Glutamatergic neuron (in vitro differentiated cells): ENCODE data around the gene ABHD15. TPM values are rescaled to one million over a fixed set of nuclear protein-coding genes. Genes with fewer than 3 reads are reported as not detected.

Experiments used
- DNase-seq: peaks from one replicate; pipeline ENCODE4 v3.0.0; 2022
- H3K27ac Mint-ChIP-seq: one replicate; pipeline ENCODE4 v1.8.0; 2020; ENCODE audit warnings: mild to moderate bottlenecking, mixed read lengths, inconsistent platforms; ENCODE audit not compliant: unreplicated experiment
- H3K27me3 Mint-ChIP-seq: one replicate; pipeline ENCODE4 v1.8.0; 2020; ENCODE audit warnings: mild to moderate bottlenecking, moderate library complexity, mixed read lengths, inconsistent platforms; ENCODE audit not compliant: unreplicated experiment
- H3K36me3 Mint-ChIP-seq: one replicate; pipeline ENCODE4 v1.8.0; 2020; ENCODE audit warnings: mild to moderate bottlenecking, mixed read lengths, inconsistent platforms; ENCODE audit not compliant: unreplicated experiment
- H3K4me1 Mint-ChIP-seq: one replicate; pipeline ENCODE4 v1.8.0; 2020; ENCODE audit warnings: mild to moderate bottlenecking, low read depth, mixed read lengths, inconsistent platforms; ENCODE audit not compliant: unreplicated experiment
- H3K4me3 Mint-ChIP-seq: one replicate; pipeline ENCODE4 v1.8.0; 2020; ENCODE audit warnings: mild to moderate bottlenecking, mixed read lengths, inconsistent platforms; ENCODE audit not compliant: unreplicated experiment
- H3K9me3 Mint-ChIP-seq: one replicate; pipeline ENCODE4 v1.8.0; 2020; ENCODE audit warnings: mild to moderate bottlenecking, moderate library complexity, mixed read lengths, inconsistent platforms; ENCODE audit not compliant: unreplicated experiment
- total RNA-seq: library from RNA; stranded (reverse); fragmentation: NEBNext Ultra II Directional; extraction: Animal tissue kit (Norgen Biotek cat#: 25700); gene quantifications from one replicate; pipeline ENCODE4 v1.2.1, GENCODE V29; 2021; ENCODE audit not compliant: unreplicated experiment
- TF ChIP-seq, protein P1 (sequence below): fragments of 200-600 bp; sonication (generic); IDR thresholded peaks from one replicate; pipeline ENCODE4 v1.5.0; 2021; ENCODE audit not compliant: partially characterized antibody, unreplicated experiment

The ABHD15 gene
- total RNA-seq, 1 donor from 2014 or later: 2.5 TPM

DNA sequence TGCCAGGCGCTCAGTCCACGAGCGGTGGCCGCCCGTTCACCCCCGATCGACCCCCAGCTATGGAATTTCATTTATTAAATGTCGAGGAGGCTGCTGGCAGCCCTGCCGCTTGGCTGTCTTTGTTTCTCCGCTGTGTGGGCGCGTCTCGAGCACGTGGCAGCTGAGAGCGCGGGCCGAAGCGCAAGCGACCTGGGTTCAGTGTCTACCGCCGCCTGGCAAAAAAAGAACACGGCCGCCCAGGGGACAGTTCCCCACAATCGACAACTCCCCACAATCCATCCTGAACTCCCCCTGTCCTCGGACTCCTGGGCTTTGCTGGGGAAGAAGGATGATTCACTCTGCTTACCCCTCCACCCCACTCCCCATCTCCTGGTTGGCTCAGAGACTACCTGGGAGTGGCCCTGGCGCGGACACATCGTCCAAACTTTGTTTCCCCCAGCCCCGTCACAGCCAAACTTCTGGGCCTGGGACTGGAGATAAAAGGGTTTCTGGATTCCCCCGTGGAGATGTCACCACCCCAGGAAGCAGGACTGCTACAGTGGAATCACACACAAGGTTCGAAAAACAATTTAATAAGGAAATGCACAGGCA lies 24.4 kb upstream of the ABHD15 start:
- no peak for DNase-seq
- TF ChIP-seq, protein P1, sequence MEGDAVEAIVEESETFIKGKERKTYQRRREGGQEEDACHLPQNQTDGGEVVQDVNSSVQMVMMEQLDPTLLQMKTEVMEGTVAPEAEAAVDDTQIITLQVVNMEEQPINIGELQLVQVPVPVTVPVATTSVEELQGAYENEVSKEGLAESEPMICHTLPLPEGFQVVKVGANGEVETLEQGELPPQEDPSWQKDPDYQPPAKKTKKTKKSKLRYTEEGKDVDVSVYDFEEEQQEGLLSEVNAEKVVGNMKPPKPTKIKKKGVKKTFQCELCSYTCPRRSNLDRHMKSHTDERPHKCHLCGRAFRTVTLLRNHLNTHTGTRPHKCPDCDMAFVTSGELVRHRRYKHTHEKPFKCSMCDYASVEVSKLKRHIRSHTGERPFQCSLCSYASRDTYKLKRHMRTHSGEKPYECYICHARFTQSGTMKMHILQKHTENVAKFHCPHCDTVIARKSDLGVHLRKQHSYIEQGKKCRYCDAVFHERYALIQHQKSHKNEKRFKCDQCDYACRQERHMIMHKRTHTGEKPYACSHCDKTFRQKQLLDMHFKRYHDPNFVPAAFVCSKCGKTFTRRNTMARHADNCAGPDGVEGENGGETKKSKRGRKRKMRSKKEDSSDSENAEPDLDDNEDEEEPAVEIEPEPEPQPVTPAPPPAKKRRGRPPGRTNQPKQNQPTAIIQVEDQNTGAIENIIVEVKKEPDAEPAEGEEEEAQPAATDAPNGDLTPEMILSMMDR: no peak
- Mint-ChIP-seq H3K27me3 (peaks cover 14% of the 10 kb centered on the region), H3K9me3 (peaks cover 4% of the 10 kb centered on the region), H3K4me3 (peak overlapping the region; percentile 87), H3K27ac (no peak overlapping the region), H3K4me1 (peaks cover 20% of the 10 kb centered on the region), H3K36me3 (no peaks in the 10 kb centered on the region)

DNA sequence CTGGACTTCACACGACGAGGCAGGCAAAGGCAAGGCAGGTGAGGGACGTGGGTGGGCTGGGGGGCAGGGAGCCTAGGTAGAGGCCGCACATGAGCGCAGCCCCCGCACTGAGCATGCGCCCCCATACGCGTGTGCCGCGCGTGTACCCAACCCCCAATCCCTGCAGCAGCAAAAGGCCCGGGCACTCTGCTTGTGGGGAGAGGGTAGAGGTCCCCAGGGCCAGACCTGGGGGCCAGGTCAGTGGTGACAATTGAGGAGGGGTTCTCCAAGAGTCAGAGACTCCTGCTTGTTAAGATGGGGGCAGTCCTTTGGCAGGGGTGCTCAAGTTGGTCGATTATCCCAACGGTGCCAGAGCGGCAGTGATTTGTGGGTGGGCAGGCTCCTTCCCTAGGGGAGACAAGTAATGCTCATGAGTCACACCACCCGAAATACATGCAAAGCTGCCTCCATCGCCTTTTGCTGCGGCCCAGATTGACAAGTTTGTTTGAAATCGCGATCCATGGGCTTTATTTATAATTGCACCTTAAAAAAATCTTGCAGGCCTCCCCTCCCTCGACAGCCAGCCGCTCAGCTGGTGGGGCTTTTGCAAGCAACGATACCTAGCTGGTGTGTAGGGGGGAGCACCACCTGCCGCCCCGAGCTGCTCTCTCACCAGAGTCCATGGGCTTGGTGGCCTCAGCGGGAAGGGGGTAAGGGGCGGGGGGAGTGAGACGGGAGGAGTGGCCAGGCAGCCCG lies 23.7 kb upstream of the ABHD15 start:
- Mint-ChIP-seq H3K4me1 (peaks cover 21% of the 10 kb centered on the region), H3K27ac (peak overlapping the region; percentile 41), H3K27me3 (peaks cover 14% of the 10 kb centered on the region), H3K4me3 (peak overlapping the region; percentile 87), H3K36me3 (no peaks in the 10 kb centered on the region), H3K9me3 (peaks cover 4% of the 10 kb centered on the region)
- TF ChIP-seq, protein P1: no peak
- peak; percentile 52 for DNase-seq

DNA sequence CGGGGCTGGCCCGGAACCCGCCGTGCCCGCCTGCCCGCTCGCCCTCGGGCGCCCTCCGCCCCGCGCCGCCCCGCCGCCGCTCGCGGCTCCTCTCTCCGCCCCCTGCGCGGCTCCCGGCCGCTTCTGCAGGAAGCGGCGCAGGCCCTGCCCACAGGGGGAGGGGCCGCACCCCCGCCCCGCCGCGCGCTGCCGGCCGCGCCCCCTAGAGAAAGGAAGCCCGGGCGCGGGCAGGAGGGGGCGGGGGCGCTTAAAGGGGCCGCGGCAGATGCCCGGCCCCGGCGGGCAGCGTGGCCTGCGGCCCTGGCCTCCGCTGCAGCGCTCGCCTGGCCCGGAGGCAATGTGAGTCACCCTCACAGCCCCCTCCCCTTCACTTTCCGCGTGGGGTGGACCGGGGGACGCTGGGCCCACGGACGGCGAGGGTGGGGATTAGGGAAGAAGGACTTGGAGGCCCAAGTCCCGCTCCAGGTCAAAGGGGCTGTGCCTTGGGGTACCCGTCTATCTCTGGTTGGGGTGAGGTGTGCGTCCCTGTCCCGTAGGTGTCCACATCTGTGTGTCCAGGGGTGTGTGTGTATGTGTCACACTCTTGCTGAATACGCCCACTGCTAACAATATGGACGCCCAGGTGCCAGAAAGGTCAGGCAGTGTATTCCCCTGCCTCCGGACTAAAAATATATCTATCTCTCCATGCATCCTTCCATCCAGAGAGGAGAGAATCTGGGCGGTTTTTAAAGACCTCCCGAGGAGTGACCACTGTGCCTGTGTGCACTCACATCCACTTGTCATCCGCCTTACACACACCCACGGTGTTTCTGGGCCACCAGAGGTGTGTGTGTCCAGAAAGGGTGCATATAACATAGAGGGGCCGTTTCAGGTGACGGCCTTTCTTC lies 22.9 kb upstream of the ABHD15 start, which contains the start of gene GIT1:
Gene GIT1 (minus strand): TSS at position 125 of the 887 bp plus-strand sequence. CDS start 270 bp downstream, outside the sequence.
- H3K36me3 Mint-ChIP-seq: no peaks in the 10 kb centered on the region
- TF ChIP-seq, protein P1: no peak
- H3K4me1 Mint-ChIP-seq: peaks cover 19% of the 10 kb centered on the region
- peaks cover 14% of the 10 kb centered on the region for H3K27me3 Mint-ChIP-seq
- peak within 1 kb of the TSS; percentile 79 for H3K27ac Mint-ChIP-seq
- H3K4me3 Mint-ChIP-seq: peak within 1 kb of the TSS; percentile 92
- DNase-seq: peak; percentile 89
- peaks cover 4% of the 10 kb centered on the region for H3K9me3 Mint-ChIP-seq

DNA sequence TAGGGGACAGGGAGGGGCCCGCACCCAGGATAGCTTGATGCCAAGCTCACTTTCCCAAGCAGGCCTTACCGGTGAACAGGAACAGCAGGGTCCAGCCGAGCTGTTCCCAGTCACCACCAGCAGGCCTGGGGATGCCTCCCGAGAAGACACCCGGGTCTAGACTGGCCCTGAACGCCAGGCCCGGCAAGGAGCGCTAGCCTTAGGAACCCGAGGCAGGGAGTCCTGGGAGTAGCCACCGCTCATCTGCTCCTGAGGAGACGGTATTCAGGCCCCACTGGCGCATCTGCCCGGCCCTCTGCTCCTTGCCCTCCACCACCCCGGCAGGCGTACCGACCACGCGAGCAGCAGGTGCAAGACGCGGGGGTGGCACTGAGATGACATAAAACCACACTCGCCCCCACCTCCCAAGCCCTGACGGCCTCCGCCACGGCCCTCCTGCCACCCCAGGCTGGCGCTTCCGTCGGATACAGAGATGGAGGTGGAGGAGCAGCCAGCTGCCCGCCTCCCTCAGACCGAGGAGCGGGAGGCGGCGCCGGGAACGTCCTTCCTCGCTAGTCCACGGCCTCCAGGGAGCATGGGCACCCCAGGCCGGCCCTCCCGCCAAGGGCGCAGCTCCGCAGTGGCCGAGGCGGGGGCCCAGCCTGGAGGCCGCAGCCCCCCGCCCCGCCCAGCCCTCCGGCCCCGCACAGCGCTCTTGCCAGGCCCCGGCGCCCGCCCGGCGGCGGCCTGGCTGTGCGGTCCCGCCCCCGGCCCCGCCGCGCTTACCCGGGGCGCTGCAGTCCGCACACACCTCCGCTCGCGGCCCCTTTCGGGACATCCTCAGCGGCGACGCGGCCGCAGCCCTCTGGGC lies 21.9 kb upstream of the ABHD15 start:
- TF ChIP-seq, protein P1: no peak
- peaks cover 25% of the 10 kb centered on the region for H3K4me1 Mint-ChIP-seq
- H3K27ac Mint-ChIP-seq: peak overlapping the region; percentile 79
- peaks cover 14% of the 10 kb centered on the region for H3K27me3 Mint-ChIP-seq
- peak; percentile 57 for DNase-seq
- peaks cover 4% of the 10 kb centered on the region for H3K9me3 Mint-ChIP-seq
- no peaks in the 10 kb centered on the region for H3K36me3 Mint-ChIP-seq
- H3K4me3 Mint-ChIP-seq: peak overlapping the region; percentile 92
